Ovary (tissue), 9 donors: ENCODE measurements around the gene GUCA1A. TPM values are rescaled to one million over a fixed set of nuclear protein-coding genes. Genes with fewer than 3 reads are reported as not detected.
"Not testable (repeated sequence)": the region's sequence is repeated elsewhere in the genome, so short reads cannot be mapped to it uniquely, and the experiment has no call there.

Experiments used
- DNase-seq, 5 donors: peaks; one replicate each; pipeline ENCODE4 v3.0.0-alpha.2; 2019 to 2020
- H3K27ac ChIP-seq, 2 donors: fragments of 200-600 bp; one replicate each; pipeline versions ENCODE4 v1.5.1 to v1.8.0; 2019 to 2022
- H3K27me3 ChIP-seq: fragments of 200-600 bp; one replicate; pipeline ENCODE4 v1.8.0; 2022
- H3K36me3 ChIP-seq: fragments of 200-600 bp; sonication (generic); one replicate; pipeline ENCODE4 v1.5.1; 2019
- H3K4me1 ChIP-seq: one replicate; pipeline ENCODE4 v1.8.1; 2013; ENCODE audit warnings: mild to moderate bottlenecking, moderate library complexity; ENCODE audit not compliant: insufficient read depth
- H3K4me3 ChIP-seq: fragments of 200-600 bp; sonication (generic); one replicate; pipeline ENCODE4 v1.5.1; 2017
- H3K9me3 ChIP-seq, 2 donors: fragments of 200-600 bp in 1 of 2; sonication (generic) in 1 of 2; one replicate each; pipeline versions ENCODE4 v1.5.1 to v1.8.1; 2013 to 2019; ENCODE audit warnings: mild to moderate bottlenecking in 1 of 2, moderate library complexity in 1 of 2
- CTCF ChIP-seq, 3 donors: fragments of 450-650 bp in 2 of 3; fragments of 200-600 bp in 1 of 3; IDR thresholded peaks; one replicate each; pipeline versions ENCODE4 v1.5.1 to v1.8.0; 2016 to 2022; ENCODE audit warnings: antibody characterized with exemption in 3 of 3, mild to moderate bottlenecking in 1 of 3
- EP300 ChIP-seq: sonication (generic); formaldehyde crosslinking; IDR thresholded peaks from one replicate; pipeline ENCODE4 v1.6.1; 2017; ENCODE audit warnings: antibody characterized with exemption
- POLR2A ChIP-seq: fragments of 450-650 bp; IDR thresholded peaks from one replicate; pipeline ENCODE4 v1.6.1; 2017; ENCODE audit warnings: antibody characterized with exemption, mild to moderate bottlenecking, moderate library complexity
- WGBS, 3 donors: extraction: QIAGEN DNeasy Blood & Tissue Kit in 1 of 3; methylation state at CpG; one replicate each; pipeline versions ENCODE4 v1.1.5 to v1.1.7; 2013 to 2017; 5-methylcytosine and 5-hydroxymethylcytosine counted together
- intact Hi-C, 4 donors: fragments of 100-400 bp; cut with DNase I; formaldehyde crosslinking; loops; one replicate each; pipeline versions ENCODE4 v1.11.0 to v1.15.1; 2022 to 2023
- polyA plus RNA-seq, 2 donors: library from polyadenylated mRNA; stranded (reverse); fragments of 200-250 nt in 1 of 2; fragments of 350-450 nt in 1 of 2; fragmentation: Illumina TruSeq in 1 of 2; extraction: RNeasy Lipid Tissue Mini Kit (QIAGEN cat#74804) in 1 of 2; gene quantifications; one replicate each; pipeline ENCODE4 v1.2.3, GENCODE V29; 2013 to 2014
- total RNA-seq, 7 donors: library from RNA; depleted of rRNA in 2 of 7; stranded (reverse); fragments of >200 nt in 2 of 7; fragmentation: NEBNext Ultra II Directional in 3 of 7; extraction: Animal tissue kit (Norgen Biotek cat#: 25700) in 3 of 7; gene quantifications; one replicate each; pipeline versions ENCODE4 v1.1.0 to v1.2.4, GENCODE V29; 2016 to 2023
- donor health status: DM: no; HTN: no; CAD: no; lungs with moderate emphysema.
- donor health status: DM: no; HTN: no; CAD: no.
- donor health status: Bipolar disorder and iron deficiency.
- donor health status: DM: yes; HTN: yes; CAD: no.
- donor health status: DM: no; HTN: no; CAD: no.
- donor health status: DM: yes; HTN: yes; CAD: no.

GUCA1A gene
- total and polyA plus RNA-seq, 9 donors = 0.06 TPM; not detected in 8

GRCh38 chr6:42150254-42150653, 22.9 kb upstream of the GUCA1A start:
- H3K4me3 ChIP-seq = no peak overlapping the region
- H3K9me3 ChIP-seq = no peaks in the 10 kb centered on the region
- TF ChIP-seq CTCF (IDR thresholded peaks at IDR 0.05) (no peak), EP300 (no peak), POLR2A (no peak)
- H3K27me3 ChIP-seq = no peaks in the 10 kb centered on the region
- H3K27ac ChIP-seq = no peak overlapping the region
- WGBS, 3 donors = 91 to 92% (median 92%) methylated on average over 8 of the region's 8 CpGs
- H3K36me3 ChIP-seq = no peaks in the 10 kb centered on the region
- no peaks in the 10 kb centered on the region for H3K4me1 ChIP-seq
- intact Hi-C loops = no loop called here
- no peak for DNase-seq

- Histone ChIP-seq H3K36me3 (no peaks in the 10 kb centered on the region), H3K27me3 (no peaks in the 10 kb centered on the region), H3K27ac (no peak overlapping the region), H3K4me3 (no peak overlapping the region), H3K4me1 (no peaks in the 10 kb centered on the region), H3K9me3 (no peaks in the 10 kb centered on the region)
- TF ChIP-seq CTCF (IDR thresholded peaks at IDR 0.05) = no peak
- TF ChIP-seq EP300 = no peak
- TF ChIP-seq POLR2A = no peak
- intact Hi-C loops = no loop called here
- DNase-seq = no peak
- 81 to 84% (median 83%) methylated on average over 8 of the region's 8 CpGs for WGBS, 3 donors
Measured at GRCh38 chr6:42152024-42152423, 21.1 kb upstream of the GUCA1A start.

GRCh38 chr6:42152528-42153213, 20.5 kb upstream of the GUCA1A start:
- H3K9me3 ChIP-seq, H3K4me1 ChIP-seq, intact Hi-C loops, DNase-seq, H3K4me3 ChIP-seq, H3K36me3 ChIP-seq, H3K27ac ChIP-seq, H3K27me3 ChIP-seq: not testable (repeated sequence)
- 44 to 67% (median 61%) methylated on average over 3 to 4 of the region's 4 CpGs for WGBS, 3 donors

- H3K4me3 ChIP-seq = no peak overlapping the region
- no peaks in the 10 kb centered on the region for H3K4me1 ChIP-seq
- H3K27ac ChIP-seq = no peak overlapping the region
- intact Hi-C loops = no loop called here
- H3K27me3 ChIP-seq = no peaks in the 10 kb centered on the region
- no peak for DNase-seq
- no peaks in the 10 kb centered on the region for H3K36me3 ChIP-seq
- no peak for TF ChIP-seq POLR2A
- TF ChIP-seq EP300 = no peak
- no peak for TF ChIP-seq CTCF (IDR thresholded peaks at IDR 0.05)
- WGBS, 3 donors = 74 to 78% (median 77%) methylated on average over 5 of the region's 5 CpGs
- no peaks in the 10 kb centered on the region for H3K9me3 ChIP-seq
Measured at GRCh38 chr6:42153921-42154320, 19.2 kb upstream of the GUCA1A start.

- TF ChIP-seq EP300 = no peak
- TF ChIP-seq POLR2A = no peak
- no peak for TF ChIP-seq CTCF (IDR thresholded peaks at IDR 0.05)
- H3K27me3 ChIP-seq = no peaks in the 10 kb centered on the region
- no peaks in the 10 kb centered on the region for H3K36me3 ChIP-seq
- H3K4me3 ChIP-seq = no peak overlapping the region
- no peak overlapping the region for H3K27ac ChIP-seq
- intact Hi-C loops = loop anchor here in 1 of 4 donors (5.0 kb wide), 1 partner anchor 77 kb away; no protein-coding TSS in a partner anchor
- H3K9me3 ChIP-seq = no peaks in the 10 kb centered on the region
- no peak for DNase-seq
- no peaks in the 10 kb centered on the region for H3K4me1 ChIP-seq
Measured at GRCh38 chr6:42154461-42155209, 18.5 kb upstream of the GUCA1A start.
